UCSD-AML1 (cell line): Measurements from ENCODE around the gene PTPRN2.
"Not testable (repeated sequence)": the region's sequence is repeated elsewhere in the genome, so short reads cannot be mapped to it uniquely, and the experiment has no call there.

Experiments used
- DNase-seq: peaks from one replicate; lab custom pipeline; 2025; ENCODE audit not compliant: unreplicated experiment; lab: John Stamatoyannopoulos, UW

PTPRN2 gene

GRCh38 chr7:158285383-158285770 lies 302.2 kb downstream of the PTPRN2 start:
- no peak for DNase-seq

GRCh38 chr7:158284617-158285382 lies 302.8 kb downstream of the PTPRN2 start:
- DNase-seq: no peak

- no peak for DNase-seq
Measured at GRCh38 chr7:158284121-158284520, 303.5 kb downstream of the PTPRN2 start.

- no peak for DNase-seq
Measured at GRCh38 chr7:158283016-158283974, 304.3 kb downstream of the PTPRN2 start.

- no peak for DNase-seq
Measured at GRCh38 chr7:158282461-158283001, 305.1 kb downstream of the PTPRN2 start.

GRCh38 chr7:158281441-158281840 lies 306.2 kb downstream of the PTPRN2 start:
- no peak for DNase-seq

GRCh38 chr7:158280448-158281144 lies 307.0 kb downstream of the PTPRN2 start:
- DNase-seq: no peak

GRCh38 chr7:158279539-158280447 lies 307.8 kb downstream of the PTPRN2 start:
- DNase-seq: no peak

- DNase-seq: no peak
Measured at GRCh38 chr7:158278745-158279320, 308.8 kb downstream of the PTPRN2 start.

- DNase-seq: no peak
Measured at GRCh38 chr7:158277219-158278141, 310.1 kb downstream of the PTPRN2 start.

- no peak for DNase-seq
Measured at GRCh38 chr7:158276414-158277218, 311.0 kb downstream of the PTPRN2 start.

GRCh38 chr7:158275711-158276413 lies 311.8 kb downstream of the PTPRN2 start:
- DNase-seq: no peak

GRCh38 chr7:158274996-158275395 lies 312.6 kb downstream of the PTPRN2 start:
- DNase-seq: no peak

- DNase-seq: no peak
Measured at GRCh38 chr7:158274404-158274811, 313.2 kb downstream of the PTPRN2 start.

- DNase-seq: not testable (repeated sequence)
Measured at GRCh38 chr7:158273756-158274342, 313.8 kb downstream of the PTPRN2 start.

GRCh38 chr7:158273138-158273651 lies 314.4 kb downstream of the PTPRN2 start:
- DNase-seq: no peak
